Left renal cortex interstitium (tissue), 4 donors: Measurements from ENCODE around the gene NSG1. TPM values are rescaled to one million over a fixed set of nuclear protein-coding genes. Genes with fewer than 3 reads are reported as not detected.
"Not testable (repeated sequence)": the region's sequence is repeated elsewhere in the genome, so short reads cannot be mapped to it uniquely, and the experiment has no call there.

ENCODE experiments used
- DNase-seq, 4 donors: peaks; one replicate each; pipeline ENCODE4 v3.0.0-alpha.2; 2013; ENCODE audit warnings: low read depth in 4 of 4, low spot score in 2 of 4, missing footprints in 1 of 4
- polyA plus RNA-seq, 4 donors: library from polyadenylated mRNA; unstranded; fragments of 120-200 nt; gene quantifications; one replicate each; pipeline ENCODE4 v1.2.1, GENCODE V29; 2013; ENCODE audit not compliant: insufficient read length in 4 of 4

Gene NSG1
- polyA plus RNA-seq, 4 donors, result 4.1 to 6.2 (median 4.7) TPM

- DNase-seq, result no peak
Measured at GRCh38 chr4:4461850-4462249, 74.9 kb downstream of the NSG1 start.

- no peak for DNase-seq
Measured at GRCh38 chr4:4462970-4463369, 76.1 kb downstream of the NSG1 start.

GRCh38 chr4:4465238-4465637, 78.3 kb downstream of the NSG1 start:
- DNase-seq, result not testable (repeated sequence)

Other genes starting within 250 kb of the NSG1 start
- not detected for gene OTOP1, start 160.2 kb upstream of the NSG1 start, polyA plus RNA-seq
- 10 to 100 TPM; 41.8 to 56.0 (median 48.6) TPM for gene TMEM128, start 138.9 kb upstream of the NSG1 start, polyA plus RNA-seq
- gene LYAR, start 96.9 kb upstream of the NSG1 start, polyA plus RNA-seq, result 10 to 100 TPM; 18.3 to 21.5 (median 20.5) TPM
- 10 to 100 TPM in 2 of 4 donors, 1 to 10 TPM in 2; 8.6 to 10.8 (median 10.1) TPM for gene ZBTB49, start 96.9 kb upstream of the NSG1 start, polyA plus RNA-seq
- 10 to 100 TPM; 54.3 to 74.0 (median 69.0) TPM for gene STX18, start 154.9 kb downstream of the NSG1 start, polyA plus RNA-seq